HG03095 (cell line): ENCODE data around the gene MTMR2.

Experiments
- ATAC-seq: cut with Tn5 transposase; IDR thresholded peaks from one replicate; pipeline ENCODE4 v1.9.1; 2021; ENCODE audit warnings: moderate library complexity; ENCODE audit not compliant: unreplicated experiment

Gene MTMR2

DNA sequence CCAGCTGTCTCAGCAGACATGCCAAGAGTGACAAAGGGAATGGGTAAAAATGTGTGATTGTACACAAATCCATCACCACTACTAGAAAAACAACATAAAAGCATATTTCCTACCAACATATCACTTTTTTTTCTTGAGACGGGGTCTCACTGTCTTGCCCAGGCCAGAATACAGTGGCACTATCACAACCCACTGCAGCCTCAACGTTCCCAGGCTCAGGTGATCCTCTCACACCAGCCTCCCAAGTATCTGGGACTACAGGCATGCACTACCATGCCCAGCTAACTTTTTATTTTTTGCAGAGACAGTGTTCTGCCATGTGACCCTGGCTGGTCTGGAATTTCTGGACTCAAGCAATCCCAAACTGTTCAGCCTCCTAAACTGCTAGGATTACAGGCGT lies 5.2 kb downstream of the MTMR2 start:
- no peak for ATAC-seq

- ATAC-seq = no peak
These were observed 5.9 kb downstream of the MTMR2 start for GRCh38 chr11:95918056-95918455.

GRCh38 chr11:95917193-95918036 lies 6.5 kb downstream of the MTMR2 start:
- no peak for ATAC-seq

DNA sequence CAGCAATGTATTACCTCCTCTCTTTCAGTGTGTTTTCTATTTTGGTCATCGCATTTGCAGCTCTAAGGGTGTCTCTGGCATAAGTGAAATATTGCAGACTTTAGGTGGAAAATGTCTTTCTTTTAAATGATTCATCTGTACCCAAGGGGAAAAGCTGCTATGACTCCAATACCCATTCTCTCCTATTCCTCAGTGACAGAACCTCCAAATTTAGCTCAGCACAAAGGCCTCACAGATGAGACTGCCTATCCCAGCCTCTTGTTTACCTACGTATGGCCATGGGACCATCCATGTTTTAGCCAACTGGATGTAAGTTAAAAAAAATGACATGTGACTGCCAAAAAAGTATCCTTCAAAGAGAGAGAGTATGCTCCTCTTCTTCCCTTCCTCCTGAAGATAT lies 7.9 kb downstream of the MTMR2 start:
- no peak for ATAC-seq

GRCh38 chr11:95915051-95915450 lies 8.9 kb downstream of the MTMR2 start:
- ATAC-seq = no peak

- no peak for ATAC-seq
These were observed 9.9 kb downstream of the MTMR2 start for GRCh38 chr11:95913830-95914615.

DNA sequence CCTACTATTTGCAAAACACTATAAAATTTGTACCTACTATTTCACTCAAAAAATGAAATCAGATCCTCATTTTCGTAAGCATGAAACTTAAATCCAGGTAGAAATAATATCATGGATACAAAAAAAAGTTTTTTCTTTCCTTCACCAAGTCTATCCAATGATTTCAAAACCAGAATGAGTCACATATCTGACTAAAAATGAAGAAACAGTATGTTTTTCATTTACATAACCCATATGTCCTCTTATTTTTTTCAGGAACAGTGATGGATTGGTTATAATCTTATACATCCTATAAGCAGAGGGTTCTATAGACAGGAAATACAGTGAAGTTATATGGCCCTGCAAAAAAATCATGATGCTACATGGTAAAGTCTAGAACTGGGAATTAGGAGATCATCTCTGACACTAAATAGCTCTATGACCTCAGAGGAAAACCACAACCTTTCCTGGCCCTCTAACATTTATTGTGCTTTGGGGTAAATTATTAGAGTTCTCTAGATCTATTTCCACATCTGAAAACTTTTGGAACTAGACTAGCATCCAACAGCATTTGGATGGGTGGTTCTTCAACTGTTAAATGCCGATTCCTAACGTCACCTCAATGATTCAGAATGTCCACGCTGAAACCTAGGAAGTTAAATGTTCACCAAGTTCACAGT lies 10.9 kb downstream of the MTMR2 start:
- ATAC-seq = no peak

- ATAC-seq = no peak
These were observed 12.5 kb downstream of the MTMR2 start for GRCh38 chr11:95911369-95911759.

DNA sequence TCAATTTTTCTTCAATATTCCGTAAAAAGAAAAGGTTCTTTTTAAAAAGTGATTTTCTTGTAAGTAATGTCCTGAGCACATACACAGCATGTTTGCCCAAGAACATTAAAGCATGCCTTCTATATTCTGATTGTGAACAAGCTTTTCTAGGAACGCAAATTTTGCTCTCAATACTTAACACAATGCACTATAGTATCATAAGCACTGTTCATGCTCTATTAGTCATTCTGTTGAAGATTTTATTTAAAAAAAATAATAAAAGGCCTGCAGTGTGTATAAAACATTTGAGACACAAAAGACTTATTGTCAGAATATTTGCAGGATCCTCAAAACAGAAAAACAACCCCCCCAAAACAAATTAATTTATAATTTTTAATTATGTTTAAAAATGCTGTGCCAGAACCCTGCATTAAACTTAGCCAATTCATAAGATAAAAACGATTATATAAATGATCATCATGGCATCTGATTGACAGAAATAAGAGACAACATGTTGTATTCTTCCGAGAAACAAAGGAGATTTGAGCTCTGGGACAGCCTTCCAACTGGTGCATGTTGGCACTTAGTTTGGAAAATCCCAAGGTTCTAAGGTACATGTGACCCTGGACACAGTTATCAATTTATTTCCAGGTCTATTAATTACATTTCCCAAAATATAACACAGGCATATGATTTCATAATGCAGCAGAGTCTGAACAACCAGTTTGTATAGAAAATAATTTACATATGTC lies 13.1 kb downstream of the MTMR2 start:
- ATAC-seq = no peak

GRCh38 chr11:95908826-95909225 lies 15.1 kb downstream of the MTMR2 start:
- ATAC-seq = no peak

GRCh38 chr11:95907476-95907875 lies 16.4 kb downstream of the MTMR2 start:
- no peak for ATAC-seq

DNA sequence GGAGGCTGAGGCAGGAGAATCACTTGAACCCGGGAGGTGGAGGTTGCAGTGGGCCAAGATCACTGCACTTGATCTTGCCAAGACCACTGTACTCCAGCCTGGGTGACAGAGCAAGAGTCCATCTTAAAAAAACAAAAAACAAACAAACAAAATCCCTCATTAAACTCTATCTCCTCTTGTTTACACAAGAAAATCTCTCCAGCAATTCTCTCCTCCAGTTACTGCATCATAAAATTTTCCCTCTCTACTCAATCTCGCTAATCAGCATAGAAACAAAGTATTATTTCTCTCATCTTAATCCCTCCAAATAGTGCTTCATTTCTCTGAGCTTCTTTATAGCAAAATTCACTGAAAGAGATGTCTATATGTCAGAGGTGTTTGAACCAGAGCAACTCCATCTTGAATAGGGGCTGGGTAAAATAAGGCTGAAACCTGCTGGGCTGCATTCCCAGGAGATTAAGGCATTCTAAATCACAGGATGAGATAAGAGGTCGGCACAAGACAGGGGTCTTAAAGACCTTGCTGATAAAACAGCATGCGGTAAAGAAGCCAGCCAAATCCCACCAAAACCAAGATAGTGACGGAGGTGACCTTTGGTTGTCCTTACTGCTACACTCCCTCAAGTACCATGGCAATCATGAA lies 19.8 kb downstream of the MTMR2 start:
- ATAC-seq = no peak

DNA sequence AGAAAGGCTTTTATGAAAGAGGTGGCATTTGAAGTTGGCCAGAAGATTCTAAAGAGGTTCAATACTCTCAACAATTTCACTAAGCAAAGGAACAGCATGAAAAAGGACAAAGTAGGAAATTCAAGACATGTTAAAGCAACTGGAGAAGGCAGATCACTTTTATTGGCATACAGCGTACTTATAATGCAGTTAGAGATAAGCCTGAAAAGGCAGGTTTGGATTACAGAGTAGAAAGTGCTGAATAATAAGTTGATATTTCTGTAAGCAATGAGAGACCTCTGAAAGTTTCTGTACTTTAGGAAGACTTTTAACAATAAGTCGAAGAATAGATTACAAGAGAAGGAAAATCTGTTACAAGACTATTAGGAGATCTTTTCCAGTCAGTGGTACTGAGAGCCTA lies 25.1 kb downstream of the MTMR2 start:
- ATAC-seq = no peak

DNA sequence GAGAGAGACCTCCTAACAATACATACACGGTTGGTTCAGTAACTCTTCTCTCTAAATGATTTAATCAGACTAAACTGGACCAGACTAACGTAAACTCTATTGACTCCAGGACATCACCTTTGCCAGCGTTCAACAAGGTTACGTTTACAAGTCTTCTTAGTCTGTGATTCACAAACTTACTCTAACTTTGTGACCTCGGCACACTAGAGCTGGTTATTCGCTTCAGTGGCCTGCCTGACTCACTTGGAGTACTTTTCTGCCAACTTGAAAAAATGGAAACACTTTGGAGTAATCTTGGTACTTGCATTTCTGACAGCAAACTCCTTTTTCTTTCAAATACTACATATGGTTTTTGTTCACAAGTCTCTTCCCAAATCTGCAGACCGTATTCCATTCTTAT lies 26.2 kb downstream of the MTMR2 start:
- no peak for ATAC-seq

DNA sequence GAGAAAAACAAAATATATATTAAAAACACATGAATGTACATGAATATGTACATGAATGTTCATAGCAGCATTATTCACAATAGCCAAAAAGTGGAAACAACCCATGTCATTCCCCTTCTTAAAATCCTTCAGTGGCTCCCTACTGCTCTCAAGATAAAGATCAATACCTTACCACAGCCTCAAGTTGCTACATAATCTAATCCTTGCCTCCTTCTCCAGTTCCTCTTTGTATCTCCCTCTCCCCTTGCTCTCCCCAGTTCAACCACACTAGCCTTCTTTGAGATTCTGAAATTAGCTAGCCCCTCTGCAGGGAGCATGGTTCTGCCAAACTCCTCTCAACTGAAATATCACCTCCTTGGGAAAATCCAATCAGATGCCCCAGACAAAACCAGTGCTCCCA lies 28.1 kb downstream of the MTMR2 start:
- no peak for ATAC-seq

DNA sequence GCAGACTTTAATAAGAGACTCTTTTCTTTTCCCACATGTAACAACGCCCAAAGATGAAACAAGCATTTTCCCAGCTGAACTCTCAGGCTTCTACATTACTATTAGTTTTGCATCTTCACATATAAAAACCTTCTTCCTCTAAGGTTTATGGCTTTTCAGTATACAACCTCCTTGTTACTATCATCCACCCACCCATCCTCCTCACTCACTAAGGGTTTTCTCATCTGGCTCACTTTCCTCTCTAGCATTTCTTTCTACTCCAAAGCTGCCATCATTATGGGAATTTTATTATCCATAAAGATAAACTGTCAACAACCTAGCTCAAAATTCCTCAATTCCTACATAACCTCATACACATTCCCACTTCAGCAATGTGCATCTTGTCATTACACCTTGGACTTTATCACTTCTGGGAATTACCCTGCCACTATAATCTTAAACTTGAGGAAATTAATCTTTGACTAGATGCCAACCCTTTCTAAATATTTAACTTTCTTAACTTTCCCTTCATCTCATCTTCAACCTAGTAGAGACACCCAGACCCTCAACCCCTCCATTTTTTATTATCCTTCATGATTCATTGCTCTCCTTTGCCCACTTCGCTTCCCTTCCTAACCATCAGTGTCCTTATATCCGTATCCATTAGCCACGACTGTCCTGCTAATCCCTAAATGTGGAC lies 30.9 kb downstream of the MTMR2 start:
- no peak for ATAC-seq

DNA sequence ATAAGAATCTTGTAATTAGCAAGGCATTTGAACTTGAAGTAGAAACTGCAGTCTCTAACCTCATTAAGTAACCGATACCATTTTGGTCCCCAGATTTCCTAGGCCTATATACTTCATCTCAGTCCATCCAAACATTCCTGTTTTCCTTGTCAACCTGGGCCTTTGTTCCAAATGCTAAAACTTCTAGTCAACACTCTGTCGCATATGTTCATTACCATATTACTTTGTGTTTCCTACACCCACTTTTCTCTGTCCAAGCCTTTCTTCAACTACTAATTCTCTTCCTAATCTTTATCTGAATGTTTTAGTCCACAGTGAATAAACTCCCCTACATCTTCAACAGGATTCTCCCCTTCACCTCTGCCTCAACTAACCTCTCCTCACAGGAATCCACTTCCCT lies 31.4 kb downstream of the MTMR2 start:
- ATAC-seq = no peak

GRCh38 chr11:95891423-95892170 lies 32.3 kb downstream of the MTMR2 start:
- ATAC-seq = no peak

GRCh38 chr11:95888852-95889251 lies 35.1 kb downstream of the MTMR2 start:
- no peak for ATAC-seq
